ENCODE results near the gene CECR2.

The CECR2 gene

DNA sequence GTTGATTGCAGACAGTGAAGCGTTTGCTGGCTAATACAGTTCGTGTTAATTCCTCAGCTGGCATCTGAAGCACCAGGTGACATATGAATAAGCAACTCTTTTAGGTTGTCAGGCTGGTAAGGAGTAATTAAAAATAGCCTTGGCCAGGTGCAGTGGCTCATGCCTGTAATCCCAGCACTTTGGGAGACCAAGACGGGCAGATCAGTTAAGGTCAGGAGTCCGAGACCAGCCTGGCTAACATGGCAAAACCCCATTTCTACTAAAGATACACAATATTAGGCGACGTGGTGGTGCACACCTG is 74.9 kb downstream of the CECR2 start:
- ATAC-seq (ENCODE audit: low read depth) (no peak), DNase-seq (ENCODE audit: low spot score) (no peak)
- Histone ChIP-seq H3K4me3 (ENCODE audit: severe bottlenecking) (no peak overlapping the region), H3K27me3 (ENCODE audit: insufficient read depth, poor library complexity, severe bottlenecking) (no peaks in the 10 kb centered on the region), H3K27ac (ENCODE audit: poor library complexity, severe bottlenecking) (no peak overlapping the region), H3K4me1 (ENCODE audit: insufficient read depth, poor library complexity, severe bottlenecking) (no peaks in the 10 kb centered on the region), H3K36me3 (ENCODE audit: low read depth) (no peaks in the 10 kb centered on the region), H3K9me3 (ENCODE audit: severe bottlenecking) (no peaks in the 10 kb centered on the region)
- no peak for TF ChIP-seq CTCF (IDR thresholded peaks at IDR 0.05; ENCODE audit: poor library complexity, severe bottlenecking)

- Histone ChIP-seq H3K4me3 (ENCODE audit: severe bottlenecking) (no peak overlapping the region), H3K4me1 (ENCODE audit: insufficient read depth, poor library complexity, severe bottlenecking) (no peaks in the 10 kb centered on the region), H3K27me3 (ENCODE audit: insufficient read depth, poor library complexity, severe bottlenecking) (no peaks in the 10 kb centered on the region), H3K9me3 (ENCODE audit: severe bottlenecking) (no peaks in the 10 kb centered on the region), H3K36me3 (ENCODE audit: low read depth) (no peaks in the 10 kb centered on the region), H3K27ac (ENCODE audit: poor library complexity, severe bottlenecking) (no peak overlapping the region)
- no peak for TF ChIP-seq CTCF (IDR thresholded peaks at IDR 0.05; ENCODE audit: poor library complexity, severe bottlenecking)
- DNase-seq (ENCODE audit: low spot score) (no peak), ATAC-seq (ENCODE audit: low read depth) (no peak)
Observed at GRCh38 chr22:17446698-17447097, 77.4 kb downstream of the CECR2 start.

GRCh38 chr22:17451316-17451715 is 82.1 kb downstream of the CECR2 start:
- no peak for DNase-seq (ENCODE audit: low spot score)
- no peak overlapping the region for H3K4me3 ChIP-seq (ENCODE audit: severe bottlenecking)
- no peaks in the 10 kb centered on the region for H3K9me3 ChIP-seq (ENCODE audit: severe bottlenecking)
- no peak for TF ChIP-seq CTCF (IDR thresholded peaks at IDR 0.05; ENCODE audit: poor library complexity, severe bottlenecking)
- H3K27ac ChIP-seq (ENCODE audit: poor library complexity, severe bottlenecking), result no peak overlapping the region
- H3K4me1 ChIP-seq (ENCODE audit: insufficient read depth, poor library complexity, severe bottlenecking), result no peaks in the 10 kb centered on the region
- H3K27me3 ChIP-seq (ENCODE audit: insufficient read depth, poor library complexity, severe bottlenecking), result no peaks in the 10 kb centered on the region
- H3K36me3 ChIP-seq (ENCODE audit: low read depth), result no peaks in the 10 kb centered on the region
- ATAC-seq (ENCODE audit: low read depth), result no peak

GRCh38 chr22:17460895-17461294 is 91.6 kb downstream of the CECR2 start:
- Histone ChIP-seq H3K27me3 (ENCODE audit: insufficient read depth, poor library complexity, severe bottlenecking) (no peaks in the 10 kb centered on the region), H3K9me3 (ENCODE audit: severe bottlenecking) (no peaks in the 10 kb centered on the region)
- no peak for ATAC-seq (ENCODE audit: low read depth)

More at GRCh38 chr22:17460895-17461294, 91.6 kb downstream of the CECR2 start:
- no peak for TF ChIP-seq CTCF (IDR thresholded peaks at IDR 0.05; ENCODE audit: poor library complexity, severe bottlenecking)
- no peaks in the 10 kb centered on the region for H3K36me3 ChIP-seq (ENCODE audit: low read depth)
- no peaks in the 10 kb centered on the region for H3K4me1 ChIP-seq (ENCODE audit: insufficient read depth, poor library complexity, severe bottlenecking)
- no peak overlapping the region for H3K4me3 ChIP-seq (ENCODE audit: severe bottlenecking)
- H3K27ac ChIP-seq (ENCODE audit: poor library complexity, severe bottlenecking), result no peak overlapping the region
- DNase-seq (ENCODE audit: low spot score), result no peak
